ENCODE measurements around the gene TBC1D3H. TPM values are rescaled to one million over a fixed set of nuclear protein-coding genes. Genes with fewer than 3 reads are reported as not detected.

Gene TBC1D3H
- not detected in 2 replicates for total RNA-seq

GRCh38 chr17:36388385-36389245, at the start of gene TBC1D3H:
TSS of gene TBC1D3H (minus strand) at chr17:36388435. CDS start at chr17:36386895, 1,540 bp downstream.

Other genes with a start within 250 kb of the TBC1D3H start
- 0.62 and 2.0 TPM in 2 replicates for gene TBC1D3B, start 211.8 kb downstream of the TBC1D3H start, total RNA-seq
- not detected in 2 replicates for gene CCL3L1, start 191.7 kb downstream of the TBC1D3H start, total RNA-seq
- gene CCL4L2, start 177.4 kb downstream of the TBC1D3H start, total RNA-seq: 0.56 TPM in 1 of 2 replicates, not detected in the other
- gene TBC1D3I, start 123.9 kb downstream of the TBC1D3H start, total RNA-seq: not detected in 2 replicates
- gene TBC1D3G, start 64.6 kb downstream of the TBC1D3H start, total RNA-seq: not detected in 2 replicates
- gene ZNHIT3, start 98.2 kb upstream of the TBC1D3H start, total RNA-seq: 28.8 and 31.3 TPM in 2 replicates
- gene MYO19, start 146.4 kb upstream of the TBC1D3H start, total RNA-seq: 13.0 and 21.4 TPM in 2 replicates
- gene PIGW, start 146.6 kb upstream of the TBC1D3H start, total RNA-seq: 5.8 and 6.4 TPM in 2 replicates
- 30.6 and 36.7 TPM in 2 replicates for gene GGNBP2, start 156.5 kb upstream of the TBC1D3H start, total RNA-seq
- gene DHRS11, start 203.4 kb upstream of the TBC1D3H start, total RNA-seq: 1.7 and 2.5 TPM in 2 replicates
- 3.5 and 7.1 TPM in 2 replicates for gene MRM1, start 213.1 kb upstream of the TBC1D3H start, total RNA-seq

Measured in cardiac ventricle fibroblast (primary cell).